Sigmoid colon (tissue), 7 donors: ENCODE results near the gene CERS6. TPM values are rescaled to one million over a fixed set of nuclear protein-coding genes. Genes with fewer than 3 reads are reported as not detected.

Experiments used
- DNase-seq: peaks from one replicate; pipeline ENCODE4 v3.0.0-alpha.2; 2019
- H3K27ac ChIP-seq, 4 donors: fragments of 200-600 bp; sonication (generic); one replicate each; pipeline ENCODE4 v1.5.1; 2016 to 2019; ENCODE audit warnings: mild to moderate bottlenecking in 1 of 4
- H3K27me3 ChIP-seq, 3 donors: fragments of 200-600 bp; sonication (generic); one replicate each; pipeline ENCODE4 v1.5.1; 2019; ENCODE audit warnings: mild to moderate bottlenecking in 1 of 3
- H3K36me3 ChIP-seq, 4 donors: fragments of 200-600 bp; sonication (generic); one replicate each; pipeline ENCODE4 v1.5.1; 2016 to 2019
- H3K4me1 ChIP-seq, 4 donors: fragments of 200-600 bp; sonication (generic); one replicate each; pipeline ENCODE4 v1.5.1; 2017 to 2019
- H3K4me3 ChIP-seq, 4 donors: fragments of 200-600 bp; sonication (generic); one replicate each; pipeline ENCODE4 v1.5.1; 2017 to 2019; ENCODE audit warnings: mild to moderate bottlenecking in 2 of 4, moderate library complexity in 1 of 4
- H3K9me3 ChIP-seq, 4 donors: fragments of 200-600 bp in 3 of 4; sonication (generic) in 3 of 4; one replicate each; pipeline versions ENCODE4 v1.5.1 to v1.6.1; 2013 to 2019
- EP300 ChIP-seq, 4 donors: sonication (generic); formaldehyde crosslinking; IDR thresholded peaks; one replicate each; pipeline ENCODE4 v1.6.1; 2017; ENCODE audit warnings: antibody characterized with exemption in 4 of 4
- POLR2A ChIP-seq, 2 donors: fragments of 450-650 bp; IDR thresholded peaks; one replicate each; pipeline ENCODE4 v1.6.1; 2016; ENCODE audit warnings: antibody characterized with exemption in 2 of 2, mild to moderate bottlenecking in 2 of 2, moderate library complexity in 2 of 2
- POLR2AphosphoS5 ChIP-seq, 4 donors: sonication (generic); formaldehyde crosslinking; IDR thresholded peaks; one replicate each; pipeline ENCODE4 v1.6.1; 2017; ENCODE audit warnings: antibody characterized with exemption in 4 of 4
- WGBS, 2 donors: extraction: QIAGEN DNeasy Blood & Tissue Kit; methylation state at CpG; one replicate each; pipeline ENCODE4 v1.1.7; 2013; 5-methylcytosine and 5-hydroxymethylcytosine counted together
- intact Hi-C: fragments of 100-400 bp; cut with DNase I; formaldehyde crosslinking; loops from one replicate; pipeline ENCODE4 v1.15.1; 2023
- polyA plus RNA-seq, 3 donors: library from polyadenylated mRNA; stranded (reverse); fragments of 200-250 nt; gene quantifications; one replicate each; pipeline ENCODE4 v1.2.3, GENCODE V29; 2013
- total RNA-seq, 4 donors: library from RNA; depleted of rRNA; stranded (reverse); fragments of >200 nt; gene quantifications; one replicate each; pipeline ENCODE4 v1.1.0, GENCODE V29; 2016
- TF ChIP-seq, protein P1 (sequence below), 4 experiments: fragments of 450-650 bp in 3 of 4; fragments of 200-600 bp in 1 of 4; IDR thresholded peaks; one replicate each; pipeline ENCODE4 v1.5.1; 2016 to 2019; ENCODE audit warnings: antibody characterized with exemption in 4 of 4, mild to moderate bottlenecking in 3 of 4, moderate library complexity in 2 of 4
- donor health status: healthy with polysubstance abuse.
- donor health status: Bipolar disorder and iron deficiency.
- donor health status: healthy.

Gene CERS6
- total and polyA plus RNA-seq, 7 donors = 4.4 to 21.0 (median 11.2) TPM

DNA sequence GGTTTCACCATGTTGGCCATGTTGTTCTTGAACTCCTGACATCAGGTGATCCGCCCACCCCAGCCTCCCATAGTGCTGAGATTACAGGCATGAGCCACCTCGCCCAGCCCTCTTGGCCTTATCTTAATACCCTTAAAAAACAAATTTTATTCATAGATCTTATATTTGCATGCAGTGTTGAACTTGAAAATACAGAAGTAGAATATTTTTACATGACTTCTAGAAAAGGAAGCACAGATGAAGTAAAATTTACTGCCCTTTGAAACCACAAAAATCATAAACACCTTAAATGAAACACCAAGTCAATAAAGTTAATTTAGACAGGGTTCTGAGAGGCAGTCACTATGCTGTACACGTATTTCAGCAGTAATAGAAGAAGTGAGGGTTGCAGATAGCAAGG is 145.7 kb downstream of the CERS6 start:
- H3K27me3 ChIP-seq = no peaks in the 10 kb centered on the region
- no peaks in the 10 kb centered on the region for H3K4me1 ChIP-seq
- WGBS, 2 donors = 43 to 52% methylated on average over 3 of the region's 3 CpGs
- peaks cover 0 to 11% (median 1%) of the 10 kb centered on the region in 4 donors for H3K9me3 ChIP-seq
- no peak for DNase-seq
- TF ChIP-seq POLR2A (IDR thresholded peaks at IDR 0.05) (no peak), POLR2AphosphoS5 (IDR thresholded peaks at IDR 0.05) (no peak), EP300 (IDR thresholded peaks at IDR 0.05) (no peak)
- TF ChIP-seq, protein P1, sequence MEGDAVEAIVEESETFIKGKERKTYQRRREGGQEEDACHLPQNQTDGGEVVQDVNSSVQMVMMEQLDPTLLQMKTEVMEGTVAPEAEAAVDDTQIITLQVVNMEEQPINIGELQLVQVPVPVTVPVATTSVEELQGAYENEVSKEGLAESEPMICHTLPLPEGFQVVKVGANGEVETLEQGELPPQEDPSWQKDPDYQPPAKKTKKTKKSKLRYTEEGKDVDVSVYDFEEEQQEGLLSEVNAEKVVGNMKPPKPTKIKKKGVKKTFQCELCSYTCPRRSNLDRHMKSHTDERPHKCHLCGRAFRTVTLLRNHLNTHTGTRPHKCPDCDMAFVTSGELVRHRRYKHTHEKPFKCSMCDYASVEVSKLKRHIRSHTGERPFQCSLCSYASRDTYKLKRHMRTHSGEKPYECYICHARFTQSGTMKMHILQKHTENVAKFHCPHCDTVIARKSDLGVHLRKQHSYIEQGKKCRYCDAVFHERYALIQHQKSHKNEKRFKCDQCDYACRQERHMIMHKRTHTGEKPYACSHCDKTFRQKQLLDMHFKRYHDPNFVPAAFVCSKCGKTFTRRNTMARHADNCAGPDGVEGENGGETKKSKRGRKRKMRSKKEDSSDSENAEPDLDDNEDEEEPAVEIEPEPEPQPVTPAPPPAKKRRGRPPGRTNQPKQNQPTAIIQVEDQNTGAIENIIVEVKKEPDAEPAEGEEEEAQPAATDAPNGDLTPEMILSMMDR (IDR thresholded peaks at IDR 0.05) = no peak
- no peak overlapping the region for H3K27ac ChIP-seq
- no peak overlapping the region for H3K4me3 ChIP-seq
- intact Hi-C loops = no loop called here
- no peaks in the 10 kb centered on the region for H3K36me3 ChIP-seq

DNA sequence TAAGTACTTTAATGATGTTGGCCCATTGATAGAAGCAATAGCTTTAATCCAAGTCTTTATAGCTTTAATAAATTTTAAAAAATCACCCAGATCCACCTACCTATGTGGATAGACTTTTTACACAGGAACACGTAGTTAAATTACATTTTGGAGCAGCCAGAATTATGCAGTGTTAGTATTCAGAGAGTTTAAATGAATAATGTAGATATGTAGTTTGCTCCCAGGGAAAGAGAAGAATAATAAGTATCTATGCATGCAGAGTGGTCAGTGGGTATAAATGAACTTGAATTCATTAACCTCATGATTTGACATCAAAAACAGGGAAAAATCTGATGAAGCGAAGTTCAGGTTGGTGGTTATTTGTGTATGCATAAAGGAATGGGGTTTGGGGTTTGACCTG is 146.3 kb downstream of the CERS6 start:
- H3K27me3 ChIP-seq = no peaks in the 10 kb centered on the region
- H3K9me3 ChIP-seq = peaks cover 0 to 11% (median 1%) of the 10 kb centered on the region in 4 donors
- no peaks in the 10 kb centered on the region for H3K4me1 ChIP-seq
- intact Hi-C loops = no loop called here
- no peak for TF ChIP-seq POLR2A (IDR thresholded peaks at IDR 0.05)
- TF ChIP-seq EP300 (IDR thresholded peaks at IDR 0.05) = no peak
- TF ChIP-seq, protein P1 (IDR thresholded peaks at IDR 0.05) = no peak
- no peak for TF ChIP-seq POLR2AphosphoS5 (IDR thresholded peaks at IDR 0.05)
- 80 to 92% methylated on average over 2 of the region's 2 CpGs for WGBS, 2 donors
- no peak for DNase-seq
- H3K4me3 ChIP-seq = no peak overlapping the region
- no peaks in the 10 kb centered on the region for H3K36me3 ChIP-seq
- H3K27ac ChIP-seq = no peak overlapping the region

DNA sequence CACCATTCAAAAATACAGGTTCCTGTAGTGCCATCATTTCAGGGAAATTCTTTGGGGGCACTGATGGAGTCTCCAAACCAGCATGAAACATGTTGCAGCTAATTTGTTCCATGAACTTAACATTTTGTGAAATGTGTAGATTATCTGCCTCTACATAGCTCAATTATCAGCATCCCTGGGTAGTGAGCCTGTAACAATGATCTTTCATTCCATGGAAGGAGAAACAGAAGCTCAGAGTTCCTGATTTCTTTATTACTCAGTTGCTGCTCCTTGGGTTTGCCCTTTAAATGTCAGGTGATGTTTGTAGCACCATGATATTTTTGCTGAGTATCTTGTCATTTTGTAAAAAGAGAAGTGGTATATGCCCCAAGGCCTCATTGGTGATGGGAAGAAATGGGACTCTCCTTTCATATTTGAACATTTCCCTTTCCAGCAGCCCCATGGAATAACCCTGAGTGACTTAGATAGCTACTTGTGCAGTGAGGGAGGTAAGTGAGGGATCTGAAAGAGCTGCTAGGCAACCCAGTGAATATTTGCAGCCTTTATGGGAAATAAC is 146.9 kb downstream of the CERS6 start:
- H3K36me3 ChIP-seq = no peaks in the 10 kb centered on the region
- no peak overlapping the region for H3K4me3 ChIP-seq
- intact Hi-C loops = no loop called here
- no peak for DNase-seq
- TF ChIP-seq POLR2A (IDR thresholded peaks at IDR 0.05) (no peak), EP300 (IDR thresholded peaks at IDR 0.05) (no peak), POLR2AphosphoS5 (IDR thresholded peaks at IDR 0.05) (no peak)
- TF ChIP-seq, protein P1 (IDR thresholded peaks at IDR 0.05) = no peak
- H3K27ac ChIP-seq = no peak overlapping the region
- H3K27me3 ChIP-seq = no peaks in the 10 kb centered on the region
- H3K4me1 ChIP-seq = no peaks in the 10 kb centered on the region
- H3K9me3 ChIP-seq = peaks cover 0 to 11% (median 1%) of the 10 kb centered on the region in 4 donors

DNA sequence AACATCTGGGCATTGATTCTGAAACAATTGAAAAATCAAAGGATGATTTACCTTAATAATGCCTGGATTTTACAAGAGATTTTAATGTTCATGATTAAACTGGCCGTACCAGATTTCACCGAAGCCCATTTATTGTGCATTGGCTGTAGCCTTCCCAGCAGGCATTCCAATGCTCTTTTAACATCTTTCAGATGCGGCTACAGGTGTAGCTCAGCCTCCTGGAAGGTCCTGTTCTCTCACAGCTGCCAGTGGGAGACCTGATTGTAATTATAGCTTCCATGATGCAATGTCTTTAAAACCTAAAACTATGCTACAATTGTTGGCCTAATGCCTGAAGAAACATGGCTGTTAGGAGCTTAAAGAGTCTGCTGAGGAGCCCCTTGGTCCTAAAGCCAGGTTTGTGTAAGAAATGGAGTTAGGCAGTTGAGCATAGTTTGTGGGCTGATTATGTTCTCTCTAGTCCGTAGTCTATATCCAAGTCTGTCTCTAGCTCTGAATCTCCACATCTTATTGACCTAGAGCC is 147.4 kb downstream of the CERS6 start:
- TF ChIP-seq POLR2AphosphoS5 (IDR thresholded peaks at IDR 0.05) (no peak), EP300 (IDR thresholded peaks at IDR 0.05) (no peak), POLR2A (IDR thresholded peaks at IDR 0.05) (no peak)
- TF ChIP-seq, protein P1 (IDR thresholded peaks at IDR 0.05) = no peak
- no peaks in the 10 kb centered on the region for H3K36me3 ChIP-seq
- no peak for DNase-seq
- H3K9me3 ChIP-seq = peaks cover 0 to 11% (median 1%) of the 10 kb centered on the region in 4 donors
- intact Hi-C loops = no loop called here
- H3K4me3 ChIP-seq = no peak overlapping the region
- 94 to 98% methylated on average over 4 of the region's 4 CpGs for WGBS, 2 donors
- H3K4me1 ChIP-seq = no peaks in the 10 kb centered on the region
- H3K27ac ChIP-seq = no peak overlapping the region
- H3K27me3 ChIP-seq = no peaks in the 10 kb centered on the region

DNA sequence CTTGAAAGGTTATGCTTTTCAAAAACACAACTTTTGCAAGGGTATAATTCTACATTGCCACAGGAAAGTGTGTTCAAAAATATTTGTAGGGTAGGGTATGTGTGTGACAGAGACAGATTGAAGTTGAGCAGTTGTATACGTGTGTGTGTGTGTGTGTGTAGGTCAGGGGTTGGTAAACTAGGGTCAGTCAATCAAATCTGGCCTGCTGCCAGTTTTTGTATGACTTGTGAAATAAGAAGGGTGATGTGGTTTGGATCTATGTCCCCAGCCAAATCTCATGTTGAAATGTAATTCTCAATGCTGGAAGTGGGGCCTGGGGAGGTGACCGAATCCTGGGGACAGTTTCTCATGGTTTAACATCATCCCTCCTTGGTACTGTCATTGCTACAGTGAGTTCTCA is 148.2 kb downstream of the CERS6 start:
- 91 to 92% methylated on average over 2 of the region's 2 CpGs for WGBS, 2 donors

More for the DNA sequence above, 148.2 kb downstream of the CERS6 start:
- Histone ChIP-seq H3K36me3 (no peaks in the 10 kb centered on the region), H3K27ac (no peak overlapping the region), H3K4me1 (no peaks in the 10 kb centered on the region), H3K27me3 (no peaks in the 10 kb centered on the region), H3K9me3 (peaks cover 0 to 11% (median 1%) of the 10 kb centered on the region in 4 donors), H3K4me3 (no peak overlapping the region)
- intact Hi-C loops = no loop called here
- no peak for DNase-seq
- TF ChIP-seq EP300 (IDR thresholded peaks at IDR 0.05) = no peak
- TF ChIP-seq, protein P1 (IDR thresholded peaks at IDR 0.05) = no peak
- TF ChIP-seq POLR2A (IDR thresholded peaks at IDR 0.05) = no peak
- TF ChIP-seq POLR2AphosphoS5 (IDR thresholded peaks at IDR 0.05) = no peak
